ENCODE data around the gene MBNL1.

GRCh38 chr3:152426393-152426792 is 157.7 kb downstream of the MBNL1 start:
- TF ChIP-seq TAF1 (IDR thresholded peaks at IDR 0.05; ENCODE audit: low read depth) (no peak), POLR2AphosphoS5 (IDR thresholded peaks at IDR 0.05) (no peak), EZH2 (IDR thresholded peaks at IDR 0.05; ENCODE audit: borderline replicate concordance, insufficient read depth, low read length, poor library complexity, severe bottlenecking) (no peak)
- TF ChIP-seq, protein P1, sequence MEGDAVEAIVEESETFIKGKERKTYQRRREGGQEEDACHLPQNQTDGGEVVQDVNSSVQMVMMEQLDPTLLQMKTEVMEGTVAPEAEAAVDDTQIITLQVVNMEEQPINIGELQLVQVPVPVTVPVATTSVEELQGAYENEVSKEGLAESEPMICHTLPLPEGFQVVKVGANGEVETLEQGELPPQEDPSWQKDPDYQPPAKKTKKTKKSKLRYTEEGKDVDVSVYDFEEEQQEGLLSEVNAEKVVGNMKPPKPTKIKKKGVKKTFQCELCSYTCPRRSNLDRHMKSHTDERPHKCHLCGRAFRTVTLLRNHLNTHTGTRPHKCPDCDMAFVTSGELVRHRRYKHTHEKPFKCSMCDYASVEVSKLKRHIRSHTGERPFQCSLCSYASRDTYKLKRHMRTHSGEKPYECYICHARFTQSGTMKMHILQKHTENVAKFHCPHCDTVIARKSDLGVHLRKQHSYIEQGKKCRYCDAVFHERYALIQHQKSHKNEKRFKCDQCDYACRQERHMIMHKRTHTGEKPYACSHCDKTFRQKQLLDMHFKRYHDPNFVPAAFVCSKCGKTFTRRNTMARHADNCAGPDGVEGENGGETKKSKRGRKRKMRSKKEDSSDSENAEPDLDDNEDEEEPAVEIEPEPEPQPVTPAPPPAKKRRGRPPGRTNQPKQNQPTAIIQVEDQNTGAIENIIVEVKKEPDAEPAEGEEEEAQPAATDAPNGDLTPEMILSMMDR (IDR thresholded peaks at IDR 0.05; ENCODE audit: poor library complexity, severe bottlenecking) = no peak

Data from neural cell (in vitro differentiated cells).